ENCODE results near the gene ACAN. TPM values are rescaled to one million over a fixed set of nuclear protein-coding genes. Genes with fewer than 3 reads are reported as not detected.

Gene ACAN
- total RNA-seq, 2 donors from 2014 or later, result 0.17 to 0.35 TPM

DNA sequence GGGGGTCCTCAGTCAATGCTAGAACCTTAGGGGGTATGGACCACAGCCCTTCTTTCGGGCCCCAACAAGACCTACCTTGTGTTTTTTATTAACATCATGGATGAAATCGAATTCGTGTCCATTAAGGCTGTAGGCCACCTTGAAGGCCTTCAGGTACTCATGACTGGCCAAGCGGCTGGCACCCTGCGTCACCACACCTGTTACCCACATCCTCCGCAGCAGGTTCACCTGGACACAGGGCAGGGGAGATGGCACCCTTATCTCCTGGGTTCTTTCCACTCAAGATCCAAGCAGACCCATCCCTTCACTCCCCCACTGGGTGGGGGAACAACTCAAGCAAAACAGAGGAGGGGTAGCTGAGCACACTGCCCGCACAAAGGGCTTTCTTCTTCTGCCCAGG, 103.3 kb downstream of the ACAN start:
- Histone ChIP-seq H3K9ac (ENCODE audit: low read depth in 2 of 2, low read length in 2 of 2) (no peak overlapping the region), H3K4me1 (peaks cover 4% of the 10 kb centered on the region), H3K36me3 (no peaks in the 10 kb centered on the region), H3K27me3 (no peaks in the 10 kb centered on the region), H3K9me3 (no peaks in the 10 kb centered on the region), H3K4me3 (no peak overlapping the region), H3K27ac (no peak overlapping the region)
- intact Hi-C loops (cut with DNase I), result loop anchor here (5.0 kb wide), 1 partner anchor 271 kb away; no protein-coding TSS in a partner anchor
- DNase-seq, result no peak
- TF ChIP-seq CTCF (IDR thresholded peaks at IDR 0.05), result no peak

GRCh38 chr15:88907111-88907510, 103.9 kb downstream of the ACAN start:
- intact Hi-C loops (cut with DNase I), result loop anchor here (5.0 kb wide), 1 partner anchor 270 kb away; no protein-coding TSS in a partner anchor
- Histone ChIP-seq H3K36me3 (no peaks in the 10 kb centered on the region), H3K9me3 (no peaks in the 10 kb centered on the region), H3K27me3 (no peaks in the 10 kb centered on the region), H3K9ac (ENCODE audit: low read depth in 2 of 2, low read length in 2 of 2) (no peak overlapping the region), H3K27ac (no peak overlapping the region), H3K4me1 (peaks cover 4% of the 10 kb centered on the region), H3K4me3 (no peak overlapping the region)
- TF ChIP-seq CTCF (IDR thresholded peaks at IDR 0.05), result no peak
- no peak for DNase-seq

DNA sequence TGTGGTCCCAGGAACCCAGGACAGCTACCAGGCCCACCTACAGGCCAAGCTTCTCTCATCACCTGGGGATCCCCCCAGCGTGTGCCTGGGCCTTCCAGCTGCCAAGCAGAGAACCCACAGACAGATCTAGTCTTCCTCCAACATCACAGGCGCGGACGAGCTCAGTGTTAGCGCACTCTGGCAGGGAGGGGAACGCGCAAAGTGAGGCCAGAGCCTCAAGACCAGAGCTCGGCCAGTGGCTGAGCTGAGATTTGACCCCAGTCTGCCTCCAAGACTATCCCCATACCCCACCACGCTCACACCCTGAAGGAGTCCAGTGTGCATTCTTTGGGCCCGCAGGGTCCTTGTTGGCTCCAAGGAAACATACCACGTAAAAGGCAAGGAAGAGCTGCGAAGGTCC, 104.9 kb downstream of the ACAN start:
- intact Hi-C loops (cut with DNase I), result loop anchor here (5.0 kb wide), 1 partner anchor 269 kb away; no protein-coding TSS in a partner anchor
- no peak overlapping the region for H3K27ac ChIP-seq
- H3K4me1 ChIP-seq, result peaks cover 4% of the 10 kb centered on the region
- H3K4me3 ChIP-seq, result no peak overlapping the region
- DNase-seq, result no peak
- no peak for TF ChIP-seq CTCF (IDR thresholded peaks at IDR 0.05)
- no peak overlapping the region for H3K9ac ChIP-seq (ENCODE audit: low read depth in 2 of 2, low read length in 2 of 2)
- no peaks in the 10 kb centered on the region for H3K9me3 ChIP-seq
- H3K27me3 ChIP-seq, result no peaks in the 10 kb centered on the region
- H3K36me3 ChIP-seq, result no peaks in the 10 kb centered on the region

DNA sequence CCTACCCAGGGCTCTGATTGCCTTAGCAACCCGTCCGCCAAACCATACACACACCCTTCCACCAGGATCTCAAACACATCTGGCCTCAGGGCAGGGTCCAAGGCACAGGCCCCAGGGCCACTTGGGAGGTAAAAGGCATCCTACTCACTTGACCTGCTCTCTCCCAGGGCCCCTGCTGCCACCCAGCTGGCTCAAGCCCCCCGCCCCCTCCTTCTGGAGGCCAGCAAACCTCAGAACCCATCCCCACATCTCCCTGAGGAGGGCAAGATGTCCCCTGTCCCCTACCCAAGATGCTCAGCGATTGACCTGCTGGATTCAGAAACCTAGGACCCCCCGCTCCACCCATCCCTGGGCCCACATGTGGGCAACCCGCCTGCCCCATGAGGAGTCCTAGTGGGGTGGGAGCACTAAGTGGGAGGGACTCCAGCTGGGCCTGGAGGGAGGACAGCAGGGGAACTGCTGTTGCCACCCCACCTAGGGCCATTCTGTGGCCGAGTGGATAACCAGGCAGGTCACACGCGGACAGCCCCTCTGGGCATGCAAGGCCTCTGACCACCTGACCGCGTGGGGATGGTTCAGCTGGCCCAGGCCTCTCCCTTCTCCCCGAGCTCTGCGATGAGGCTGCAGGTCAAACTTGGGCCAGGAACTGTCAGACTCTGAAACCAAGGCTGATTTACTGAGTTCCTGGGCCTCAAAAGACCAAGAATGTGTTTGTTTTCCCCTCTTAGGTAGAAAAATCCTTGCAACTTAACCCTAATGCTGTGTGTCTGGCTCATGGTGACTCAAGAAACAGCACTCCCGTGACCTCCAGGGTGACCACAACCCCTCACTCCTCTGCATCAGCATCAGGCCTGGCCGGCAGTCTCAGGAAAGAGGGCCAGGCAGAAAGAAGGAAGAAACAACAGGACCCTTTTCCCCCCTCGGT, 105.7 kb downstream of the ACAN start:
- Histone ChIP-seq H3K27me3 (no peaks in the 10 kb centered on the region), H3K4me3 (no peak overlapping the region), H3K27ac (no peak overlapping the region), H3K4me1 (peaks cover 4% of the 10 kb centered on the region), H3K9ac (ENCODE audit: low read depth in 2 of 2, low read length in 2 of 2) (no peak overlapping the region), H3K36me3 (no peaks in the 10 kb centered on the region), H3K9me3 (no peaks in the 10 kb centered on the region)
- no peak for TF ChIP-seq CTCF (IDR thresholded peaks at IDR 0.05)
- intact Hi-C loops (cut with DNase I), result loop anchor here (5.0 kb wide), 1 partner anchor 268 kb away; no protein-coding TSS in a partner anchor
- no peak for DNase-seq

DNA sequence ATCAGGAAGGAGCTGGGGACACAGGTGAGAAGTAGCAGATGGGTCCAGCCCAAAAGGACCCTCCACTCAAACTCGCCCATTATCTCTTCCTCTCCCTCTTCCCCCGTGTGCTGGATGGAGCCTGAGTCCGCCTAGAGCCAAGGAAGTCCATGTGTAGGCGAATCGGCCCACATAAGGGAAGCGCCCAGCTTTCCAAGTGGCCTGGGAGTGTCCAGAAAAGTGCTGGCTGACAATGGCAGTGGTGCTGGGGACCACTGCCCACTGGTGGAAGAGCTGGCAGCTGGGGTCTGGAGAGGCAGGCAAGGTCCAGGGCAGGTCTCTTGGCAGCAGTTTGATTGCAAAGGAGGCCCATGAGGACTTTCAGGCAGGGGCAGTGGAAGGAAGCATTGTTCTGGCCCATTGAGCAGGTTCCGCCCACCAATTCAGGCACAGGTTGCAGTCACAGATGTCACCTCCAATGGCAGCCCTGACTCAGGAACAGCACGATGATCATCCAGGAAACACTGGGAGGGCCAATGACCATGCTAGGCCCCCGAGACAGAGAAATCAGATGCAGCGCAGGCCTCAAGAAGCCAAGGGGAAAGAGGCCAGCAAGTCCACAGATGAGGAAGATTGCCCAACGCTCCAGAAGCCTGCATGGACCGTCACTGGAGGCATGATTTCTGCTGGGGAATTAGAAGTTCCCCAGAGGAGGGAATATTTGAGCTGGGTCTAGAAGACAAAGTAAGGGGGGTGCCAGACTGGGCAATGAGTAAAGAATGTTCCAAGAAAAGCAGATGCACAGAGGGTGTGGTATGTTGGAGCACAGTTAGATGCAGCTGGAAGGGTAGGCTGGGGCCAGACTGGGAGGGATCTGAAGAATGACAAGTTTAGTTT, 107.0 kb downstream of the ACAN start:
- H3K4me3 ChIP-seq, result no peak overlapping the region
- H3K27ac ChIP-seq, result no peak overlapping the region
- DNase-seq, result no peak
- H3K4me1 ChIP-seq, result no peaks in the 10 kb centered on the region
- H3K9ac ChIP-seq (ENCODE audit: low read depth in 2 of 2, low read length in 2 of 2), result no peak overlapping the region
- intact Hi-C loops (cut with DNase I), result loop anchor here (5.0 kb wide), 1 partner anchor 267 kb away; no protein-coding TSS in a partner anchor
- no peak for TF ChIP-seq CTCF (IDR thresholded peaks at IDR 0.05)
- H3K27me3 ChIP-seq, result no peaks in the 10 kb centered on the region
- no peaks in the 10 kb centered on the region for H3K36me3 ChIP-seq
- no peaks in the 10 kb centered on the region for H3K9me3 ChIP-seq
